Natural killer cell (primary cell): ENCODE data around the gene GRK2. TPM values are rescaled to one million over a fixed set of nuclear protein-coding genes. Genes with fewer than 3 reads are reported as not detected.
A peak's percentile ranks its signal among the peaks of the same experiment; 100 is the strongest.

ENCODE experiments used
- ATAC-seq, 3 donors: fragments of 150-1000 bp in 2 of 3; fragments of 200-7000 bp in 1 of 3; cut with Tn5 transposase; 1 replicate in 1 of 3; 2 replicates in 2 of 3; pipeline ENCODE4 v1.10.0; 2021; ENCODE audit warnings: mild to moderate bottlenecking in 2 of 3, moderate library complexity in 2 of 3
- DNase-seq, 2 donors: peaks; one replicate each; pipeline versions ENCODE4 v3.0.0 to v3.0.0-alpha.2; 2013 to 2021; ENCODE audit warnings: mixed read lengths in 1 of 2
- H3K27ac ChIP-seq: one replicate; pipeline ENCODE4 v1.5.1; 2013; ENCODE audit warnings: mild to moderate bottlenecking, low read length
- H3K27me3 ChIP-seq: one replicate; pipeline ENCODE4 v1.6.1; 2013; ENCODE audit warnings: low read length; ENCODE audit not compliant: control insufficient read depth, insufficient read depth
- H3K36me3 ChIP-seq: one replicate; pipeline ENCODE4 v1.6.1; 2013; ENCODE audit warnings: low read length; ENCODE audit not compliant: control insufficient read depth, insufficient read depth
- H3K4me1 ChIP-seq: one replicate; pipeline ENCODE4 v1.6.1; 2013; ENCODE audit warnings: low read length; ENCODE audit not compliant: control insufficient read depth, insufficient read depth
- H3K4me3 ChIP-seq: one replicate; pipeline ENCODE4 v1.5.1; 2013; ENCODE audit warnings: low read length
- H3K9me3 ChIP-seq: one replicate; pipeline ENCODE4 v1.6.1; 2013; ENCODE audit warnings: low read length; ENCODE audit not compliant: control insufficient read depth, insufficient read depth
- H3K27ac Mint-ChIP-seq, 2 donors: one replicate each; pipeline ENCODE4 v1.8.0; 2022; ENCODE audit warnings: mild to moderate bottlenecking in 2 of 2, mixed read lengths in 2 of 2, moderate library complexity in 1 of 2
- H3K27me3 Mint-ChIP-seq, 2 donors: one replicate each; pipeline ENCODE4 v1.8.0; 2022; ENCODE audit warnings: low read depth in 2 of 2, mixed read lengths in 2 of 2
- H3K36me3 Mint-ChIP-seq: one replicate; pipeline ENCODE4 v1.8.0; 2022; ENCODE audit warnings: mixed read lengths
- H3K4me1 Mint-ChIP-seq, 2 donors: one replicate each; pipeline ENCODE4 v1.8.0; 2022; ENCODE audit warnings: mixed read lengths in 2 of 2
- H3K4me3 Mint-ChIP-seq: one replicate; pipeline ENCODE4 v1.8.0; 2022; ENCODE audit warnings: mild to moderate bottlenecking, moderate library complexity, mixed read lengths
- H3K9me3 Mint-ChIP-seq, 2 donors: one replicate each; pipeline ENCODE4 v1.8.0; 2022; ENCODE audit warnings: mixed read lengths in 2 of 2
- WGBS: methylation state at CpG from one replicate; pipeline ENCODE4 v1.1.7; 2013; ENCODE audit warnings: missing lambda C conversion rate; ENCODE audit not compliant: insufficient coverage; 5-methylcytosine and 5-hydroxymethylcytosine counted together
- intact Hi-C: fragments of 100-400 bp; cut with micrococcal nuclease; formaldehyde crosslinking; loops from one replicate; pipeline ENCODE4 v1.14.2; 2022
- total RNA-seq, 4 donors: library from RNA; stranded (reverse); fragments of 120-200 nt in 1 of 4; gene quantifications; one replicate each; pipeline versions ENCODE4 v1.2.3 to v1.2.4, GENCODE V29; 2013 to 2022
- TF ChIP-seq, protein P1 (sequence below): fragments of 200-600 bp; IDR thresholded peaks from one replicate; pipeline ENCODE4 v1.8.0; 2022; ENCODE audit warnings: antibody characterized with exemption

Gene GRK2
- total RNA-seq, 3 donors from 2014 or later (not counting 1 experiment from before 2014, with no cell fraction given) = 390 to 482 (median 441) TPM

DNA sequence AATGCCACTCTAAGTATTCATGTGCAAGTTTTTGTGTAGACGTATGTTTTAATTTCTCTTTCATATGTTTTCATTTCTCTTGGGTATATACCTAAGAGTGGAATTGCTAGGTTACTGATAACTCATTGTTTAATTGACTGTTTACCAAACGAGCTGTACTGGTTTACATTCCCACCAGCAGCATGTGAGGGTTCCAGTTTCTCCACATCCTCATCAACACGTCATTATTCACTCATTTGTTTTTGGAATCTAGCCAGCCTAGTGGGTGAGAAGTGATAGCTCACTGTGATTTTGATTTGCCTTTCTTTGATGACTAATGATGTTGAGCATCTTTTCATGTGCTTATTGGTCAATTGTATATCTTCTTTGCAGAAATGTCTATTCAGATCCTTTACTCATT is 26.8 kb downstream of the GRK2 start:
- H3K4me1 Mint-ChIP-seq = peaks cover 33 to 37% of the 10 kb centered on the region in 2 donors
- no peak for ATAC-seq
- Histone ChIP-seq H3K9me3 (peaks cover 4% of the 10 kb centered on the region), H3K36me3 (peaks cover 50% of the 10 kb centered on the region), H3K4me3 (no peak overlapping the region), H3K27me3 (no peaks in the 10 kb centered on the region), H3K27ac (peak overlapping the region; percentile 14), H3K4me1 (peaks cover 33% of the 10 kb centered on the region)
- DNase-seq = peak in 1 of 2 donors; percentile 76
- WGBS = 86% methylated on average over 1 of the region's 3 CpGs
- H3K4me3 Mint-ChIP-seq = peak overlapping the region; percentile 80
- no peaks in the 10 kb centered on the region for H3K27me3 Mint-ChIP-seq
- intact Hi-C loops = no loop called here
- peaks cover 17% of the 10 kb centered on the region for H3K36me3 Mint-ChIP-seq
- TF ChIP-seq, protein P1, sequence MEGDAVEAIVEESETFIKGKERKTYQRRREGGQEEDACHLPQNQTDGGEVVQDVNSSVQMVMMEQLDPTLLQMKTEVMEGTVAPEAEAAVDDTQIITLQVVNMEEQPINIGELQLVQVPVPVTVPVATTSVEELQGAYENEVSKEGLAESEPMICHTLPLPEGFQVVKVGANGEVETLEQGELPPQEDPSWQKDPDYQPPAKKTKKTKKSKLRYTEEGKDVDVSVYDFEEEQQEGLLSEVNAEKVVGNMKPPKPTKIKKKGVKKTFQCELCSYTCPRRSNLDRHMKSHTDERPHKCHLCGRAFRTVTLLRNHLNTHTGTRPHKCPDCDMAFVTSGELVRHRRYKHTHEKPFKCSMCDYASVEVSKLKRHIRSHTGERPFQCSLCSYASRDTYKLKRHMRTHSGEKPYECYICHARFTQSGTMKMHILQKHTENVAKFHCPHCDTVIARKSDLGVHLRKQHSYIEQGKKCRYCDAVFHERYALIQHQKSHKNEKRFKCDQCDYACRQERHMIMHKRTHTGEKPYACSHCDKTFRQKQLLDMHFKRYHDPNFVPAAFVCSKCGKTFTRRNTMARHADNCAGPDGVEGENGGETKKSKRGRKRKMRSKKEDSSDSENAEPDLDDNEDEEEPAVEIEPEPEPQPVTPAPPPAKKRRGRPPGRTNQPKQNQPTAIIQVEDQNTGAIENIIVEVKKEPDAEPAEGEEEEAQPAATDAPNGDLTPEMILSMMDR = no peak
- peaks cover 2 to 3% of the 10 kb centered on the region in 2 donors for H3K9me3 Mint-ChIP-seq
- H3K27ac Mint-ChIP-seq = peak overlapping the region; percentile 80 to 83

DNA sequence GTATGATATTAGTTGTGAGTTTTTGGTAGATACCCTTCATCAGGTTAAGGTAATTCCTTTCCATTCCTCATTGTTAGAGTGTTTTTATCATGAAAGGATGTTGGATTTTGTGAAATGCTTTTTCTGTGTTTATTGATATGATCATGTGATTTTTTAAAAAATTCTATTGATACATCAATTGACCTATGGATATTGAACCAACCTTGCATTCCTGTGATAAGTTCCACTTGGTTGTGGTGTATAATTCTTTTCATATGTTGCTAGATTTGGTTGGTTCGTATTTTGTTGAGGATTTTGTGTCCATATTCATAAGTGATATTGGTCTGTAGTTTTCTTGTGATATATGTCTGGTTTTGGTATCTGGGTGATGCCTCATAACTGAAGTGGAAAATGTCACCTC is 29.6 kb downstream of the GRK2 start:
- H3K9me3 Mint-ChIP-seq = peaks cover 2 to 3% of the 10 kb centered on the region in 2 donors
- 100% methylated on average over 1 of the region's 1 CpG for WGBS
- TF ChIP-seq, protein P1 = no peak
- Histone ChIP-seq H3K9me3 (peaks cover 4% of the 10 kb centered on the region), H3K27me3 (no peaks in the 10 kb centered on the region), H3K4me3 (no peak overlapping the region), H3K4me1 (peaks cover 14% of the 10 kb centered on the region), H3K27ac (no peak overlapping the region), H3K36me3 (peaks cover 72% of the 10 kb centered on the region)
- H3K4me1 Mint-ChIP-seq = peaks cover 20 to 30% of the 10 kb centered on the region in 2 donors
- intact Hi-C loops = no loop called here
- ATAC-seq (no peak), DNase-seq (peak in 1 of 2 donors; percentile 35)
- H3K36me3 Mint-ChIP-seq = peaks cover 17% of the 10 kb centered on the region
- H3K27ac Mint-ChIP-seq = peak overlapping the region in 1 of 2 donors; percentile 46
- H3K4me3 Mint-ChIP-seq = no peak overlapping the region
- H3K27me3 Mint-ChIP-seq = no peaks in the 10 kb centered on the region

DNA sequence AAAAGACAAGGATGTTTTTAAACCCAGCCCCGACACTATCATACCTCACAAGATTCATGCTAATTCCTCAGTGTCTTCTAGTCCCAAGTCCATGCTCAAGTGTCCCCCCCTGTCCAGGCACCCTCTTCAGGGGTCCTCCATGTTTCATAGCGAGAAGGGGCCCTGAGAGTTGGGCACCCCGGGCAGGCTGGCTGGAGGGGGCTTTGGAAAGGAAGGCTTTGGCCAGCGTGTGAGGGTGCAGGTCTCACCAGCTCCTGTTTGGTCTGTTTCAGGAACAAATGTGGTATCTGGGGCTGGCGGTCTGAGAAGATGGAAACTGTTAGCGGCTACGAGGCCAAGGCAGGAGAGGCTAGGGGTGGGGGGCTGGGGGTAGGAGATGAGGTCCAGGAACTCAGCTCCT is 32.5 kb downstream of the GRK2 start:
- Histone ChIP-seq H3K36me3 (peaks cover 55% of the 10 kb centered on the region), H3K27ac (no peak overlapping the region)
- peaks cover 16 to 18% of the 10 kb centered on the region in 2 donors for H3K4me1 Mint-ChIP-seq

More for the DNA sequence above, 32.5 kb downstream of the GRK2 start:
- no peak for DNase-seq
- H3K9me3 ChIP-seq = peaks cover 4% of the 10 kb centered on the region
- Mint-ChIP-seq H3K27ac (no peak overlapping the region), H3K27me3 (no peaks in the 10 kb centered on the region), H3K9me3 (peaks cover 2 to 3% of the 10 kb centered on the region in 2 donors), H3K4me3 (no peak overlapping the region), H3K36me3 (peaks cover 17% of the 10 kb centered on the region)
- intact Hi-C loops = no loop called here
- peaks cover 12% of the 10 kb centered on the region for H3K4me1 ChIP-seq
- H3K27me3 ChIP-seq = no peaks in the 10 kb centered on the region
- TF ChIP-seq, protein P1 = no peak
- WGBS = 97% methylated on average over 7 of the region's 7 CpGs
- H3K4me3 ChIP-seq = no peak overlapping the region
- ATAC-seq = no peak
